ENCODE results near the gene LMAN1L.

LMAN1L gene

DNA sequence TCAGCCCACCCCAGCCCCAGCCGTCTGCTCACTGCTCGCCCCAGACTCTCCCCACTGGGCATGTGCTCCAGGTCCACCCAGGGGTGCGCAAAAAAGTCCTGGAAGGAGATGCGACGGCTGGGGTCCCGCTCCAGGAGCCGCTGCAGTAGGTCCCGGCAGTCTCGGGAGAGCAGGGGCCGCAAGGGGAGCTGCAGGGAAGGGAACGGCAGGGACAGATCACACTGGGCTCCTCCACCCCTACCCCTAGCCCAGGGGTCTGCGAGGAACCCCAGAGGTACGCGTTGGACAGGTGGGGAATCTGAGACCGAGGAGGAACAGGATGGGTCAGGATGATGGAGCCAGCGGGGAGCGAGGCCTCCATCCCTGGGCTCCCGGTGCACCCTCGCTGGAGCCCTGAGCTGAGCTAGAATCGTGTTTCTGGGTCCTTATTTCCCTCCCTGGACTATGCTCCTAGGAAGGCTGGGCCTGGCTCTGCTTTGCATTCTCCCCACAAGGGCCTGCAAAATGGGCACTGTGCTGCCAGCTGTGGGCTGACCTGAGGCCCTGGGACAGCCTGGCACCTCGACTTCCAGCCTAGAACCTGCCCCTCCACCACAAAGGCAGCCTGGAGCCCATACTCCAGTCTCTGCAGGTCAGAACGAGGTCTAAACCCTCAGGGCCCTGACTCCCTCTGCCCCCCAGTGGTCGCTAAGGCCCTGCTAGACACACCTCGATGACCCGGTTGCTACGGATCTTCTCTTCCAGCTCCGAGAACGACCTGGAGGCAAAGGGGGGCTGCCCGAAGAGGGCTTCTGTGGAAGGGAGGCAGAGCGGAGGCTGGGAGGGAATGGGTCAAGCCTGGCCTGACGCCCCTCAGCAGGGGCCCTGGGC lies 27.1 kb downstream of the LMAN1L start:
- no peak for DNase-seq

- DNase-seq: no peak
These were observed 28.5 kb downstream of the LMAN1L start for GRCh38 chr15:74840851-74841775.

DNA sequence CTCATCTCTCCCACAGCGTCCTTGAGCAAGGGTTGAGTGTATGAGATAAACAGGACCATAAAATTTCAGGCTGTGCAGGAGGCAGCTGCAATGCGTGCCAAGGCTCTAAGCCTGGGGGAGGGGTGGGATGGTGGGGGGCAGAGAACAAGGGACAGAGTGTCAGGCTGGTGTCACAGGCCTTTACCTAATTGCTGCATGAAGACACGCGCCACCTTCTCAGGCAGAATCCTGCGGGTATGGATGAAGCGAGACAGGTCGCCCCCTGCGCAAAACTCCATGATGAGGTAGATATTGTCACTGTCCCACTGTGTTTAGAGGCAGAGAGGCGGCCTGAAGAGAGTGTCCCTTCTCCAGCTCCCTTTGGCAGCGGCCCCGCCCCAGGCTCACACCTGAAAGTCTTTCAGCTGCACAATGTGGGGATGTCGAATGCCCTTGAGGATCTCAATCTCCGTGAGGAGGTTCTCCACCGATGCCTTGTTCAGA lies 29.3 kb downstream of the LMAN1L start:
- no peak for DNase-seq

- peak; percentile 93 for DNase-seq
These were observed 30.2 kb downstream of the LMAN1L start, which contains the start of gene ULK3 for GRCh38 chr15:74842581-74843444. Gene ULK3 (minus strand): TSS chr15:74843156. CDS start chr15:74843105, 51 bp downstream.

- DNase-seq: no peak
These were observed 30.8 kb downstream of the LMAN1L start for GRCh38 chr15:74843445-74843828.

DNA sequence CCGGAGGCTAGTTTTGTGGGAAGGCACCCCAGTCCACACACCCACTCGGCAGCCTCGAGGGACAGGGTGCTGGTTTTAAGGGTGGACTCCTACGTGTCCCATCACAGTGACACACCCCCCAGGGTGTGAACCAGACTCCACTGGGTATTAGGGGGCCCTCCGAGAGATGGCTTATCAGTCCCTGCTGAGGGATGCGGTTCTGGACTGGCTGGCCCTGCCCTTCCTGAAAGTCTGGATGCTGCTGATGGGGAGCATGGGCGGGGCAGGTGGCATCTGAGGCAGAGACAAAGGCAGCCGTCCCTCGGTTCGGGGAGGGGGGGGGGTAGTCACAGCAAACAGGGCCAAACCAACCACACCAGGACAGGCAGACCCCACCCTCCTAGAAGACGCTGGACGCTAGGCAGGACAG lies 31.3 kb downstream of the LMAN1L start:
- DNase-seq: no peak

GRCh38 chr15:74844319-74845207 lies 31.9 kb downstream of the LMAN1L start:
- DNase-seq: no peak

DNA sequence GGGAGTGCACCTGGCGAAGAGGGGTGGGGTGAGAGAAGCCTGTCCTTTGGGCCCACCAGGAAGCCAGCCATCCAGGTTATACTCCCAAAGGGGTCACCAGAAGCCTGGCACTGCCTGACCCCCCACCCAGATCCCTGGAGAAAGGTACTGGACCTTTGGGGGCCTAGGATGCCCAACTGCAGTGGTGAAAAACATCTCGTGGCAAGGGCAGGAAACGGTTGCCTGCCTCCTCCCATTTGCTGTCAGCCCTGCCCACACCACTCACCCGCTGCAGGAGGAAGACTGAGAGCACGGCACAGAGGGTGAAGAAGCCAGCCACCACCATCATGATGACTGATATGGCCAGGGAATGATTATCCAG lies 32.6 kb downstream of the LMAN1L start:
- peak; percentile 60 for DNase-seq

DNA sequence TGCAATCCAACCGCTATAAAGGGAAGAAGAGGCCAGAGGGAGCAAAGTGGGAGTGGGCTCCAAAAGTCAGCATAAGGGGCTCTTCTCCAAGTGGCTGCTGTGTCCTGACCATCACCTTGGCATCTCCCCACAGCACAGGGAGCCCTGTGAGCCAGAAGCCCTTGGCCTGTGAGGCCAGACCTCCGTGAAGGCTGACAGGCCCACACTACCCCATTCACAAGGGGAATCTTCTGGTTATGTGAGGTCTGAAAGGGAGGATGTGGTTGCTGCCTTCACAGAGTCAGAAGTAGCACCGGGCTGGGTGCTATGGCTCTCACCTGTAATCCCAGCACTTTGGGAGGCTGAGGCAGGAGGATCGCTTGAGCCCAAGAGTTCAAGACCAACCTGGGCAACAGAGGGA lies 32.9 kb downstream of the LMAN1L start:
- peak; percentile 41 for DNase-seq

DNA sequence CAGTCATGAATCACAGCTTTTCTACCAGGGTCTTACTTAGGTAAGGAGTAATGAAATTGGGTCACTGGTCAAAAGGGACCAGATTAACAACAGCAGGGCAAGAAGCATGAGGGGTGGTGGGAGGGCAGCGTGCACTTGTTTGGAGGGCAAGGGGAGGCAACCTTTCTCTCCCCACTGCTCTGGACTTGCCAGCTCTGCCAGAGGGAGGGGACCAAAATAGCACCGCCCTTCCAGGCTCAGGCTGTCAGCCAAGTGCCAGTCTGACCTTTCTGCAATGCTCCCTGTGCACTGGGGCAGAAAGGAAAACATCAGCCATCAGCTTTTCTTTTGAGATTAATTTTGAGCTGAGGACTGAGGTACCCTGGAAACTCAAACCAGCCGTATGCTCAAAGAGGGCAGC lies 34.8 kb downstream of the LMAN1L start:
- DNase-seq: no peak

DNA sequence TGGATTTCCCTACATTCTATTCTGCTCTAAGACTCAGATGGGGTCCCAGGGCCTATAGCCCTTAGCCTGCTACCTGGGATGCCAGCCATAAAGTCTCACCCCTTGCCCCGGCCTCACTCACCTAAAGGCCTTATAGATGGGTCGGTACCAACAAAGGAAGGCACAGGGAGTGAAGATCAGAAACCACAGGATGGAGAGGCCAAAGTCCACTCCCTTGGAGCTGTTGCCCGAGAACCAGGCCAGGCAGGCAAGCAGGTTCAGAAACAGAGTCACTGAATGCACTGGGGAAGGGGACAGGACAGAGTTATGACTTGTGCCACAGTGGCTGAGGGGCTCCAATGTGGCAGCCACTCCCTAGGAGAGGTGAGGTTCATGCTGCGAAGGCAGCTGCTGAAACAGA lies 37.8 kb downstream of the LMAN1L start:
- DNase-seq: no peak

GRCh38 chr15:74851960-74852359 lies 39.3 kb downstream of the LMAN1L start:
- no peak for DNase-seq

DNA sequence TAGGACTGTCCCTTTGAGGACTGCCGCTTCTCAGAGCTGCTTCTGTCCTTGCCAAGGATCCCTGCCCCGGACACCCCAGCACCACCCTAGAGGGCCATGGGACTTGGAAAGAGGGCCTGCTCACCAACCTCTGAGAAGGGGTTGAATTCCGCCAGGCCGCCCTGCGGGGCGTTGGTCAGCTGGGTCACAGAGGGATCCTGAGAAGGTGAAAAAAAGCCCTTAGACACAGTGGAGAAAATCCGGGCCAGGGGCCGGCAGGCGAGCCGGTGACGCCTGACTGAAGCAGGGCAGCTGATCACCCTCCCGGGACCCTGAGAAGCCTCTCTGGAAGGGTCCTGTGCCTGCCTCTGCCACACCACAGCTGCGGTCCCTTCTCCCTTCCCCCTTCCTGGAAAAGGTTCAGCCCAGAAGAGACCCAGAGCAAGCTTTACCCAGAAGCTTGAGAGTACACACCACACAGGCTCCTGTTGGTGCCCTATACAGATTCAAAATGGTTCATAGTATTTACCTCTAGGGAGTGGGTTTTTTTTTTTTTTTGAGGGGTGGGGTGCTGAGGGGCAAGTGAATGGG lies 41.9 kb downstream of the LMAN1L start:
- no peak for DNase-seq

DNA sequence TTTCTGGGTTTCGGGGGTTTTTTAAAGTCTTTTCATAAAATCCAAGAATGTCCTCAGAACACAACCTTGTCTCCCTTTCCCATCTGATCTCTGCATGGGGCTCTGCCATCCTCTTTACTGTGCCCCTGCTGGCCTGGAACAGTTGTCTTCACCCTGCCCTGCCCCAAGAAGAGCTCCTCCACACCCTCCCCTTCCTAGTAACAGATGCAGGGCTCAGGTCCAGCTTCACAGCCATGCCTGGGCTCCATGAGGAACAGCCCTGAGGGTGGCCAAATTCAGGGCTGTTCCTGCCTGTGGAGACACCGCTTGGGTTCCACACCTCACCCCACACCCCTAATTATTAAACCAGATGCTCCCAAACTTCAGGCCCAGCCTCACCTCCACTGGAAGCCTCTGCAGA lies 43.2 kb downstream of the LMAN1L start:
- DNase-seq: no peak

- no peak for DNase-seq
These were observed 43.9 kb downstream of the LMAN1L start for GRCh38 chr15:74856537-74856936.

DNA sequence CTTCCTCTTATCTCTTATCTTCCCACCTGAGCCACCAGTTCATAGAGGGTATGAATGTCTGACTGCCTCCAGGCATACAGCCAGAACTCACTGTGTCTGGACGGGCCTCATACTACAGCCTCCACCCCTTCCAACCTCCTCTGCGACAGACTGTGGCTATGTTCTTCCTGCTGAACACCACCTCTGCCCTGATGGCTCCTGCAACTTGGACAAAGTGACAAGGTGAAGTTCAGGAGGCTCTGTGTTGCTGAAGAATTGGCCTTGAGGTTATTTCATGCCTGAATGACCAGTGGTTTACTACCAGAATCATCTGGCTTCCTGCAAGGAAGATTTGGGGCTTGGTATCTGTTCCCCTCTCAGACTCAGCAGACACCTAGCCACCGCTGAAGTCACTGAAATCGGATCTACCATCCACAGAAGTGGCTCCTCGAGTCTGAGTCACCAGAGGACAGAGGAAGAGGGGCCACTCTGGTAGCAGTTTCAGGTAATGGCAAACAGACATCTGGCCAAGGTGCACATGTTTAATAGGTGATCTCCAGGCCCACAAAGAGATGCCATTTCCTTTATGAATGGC lies 44.5 kb downstream of the LMAN1L start:
- DNase-seq: no peak

DNA sequence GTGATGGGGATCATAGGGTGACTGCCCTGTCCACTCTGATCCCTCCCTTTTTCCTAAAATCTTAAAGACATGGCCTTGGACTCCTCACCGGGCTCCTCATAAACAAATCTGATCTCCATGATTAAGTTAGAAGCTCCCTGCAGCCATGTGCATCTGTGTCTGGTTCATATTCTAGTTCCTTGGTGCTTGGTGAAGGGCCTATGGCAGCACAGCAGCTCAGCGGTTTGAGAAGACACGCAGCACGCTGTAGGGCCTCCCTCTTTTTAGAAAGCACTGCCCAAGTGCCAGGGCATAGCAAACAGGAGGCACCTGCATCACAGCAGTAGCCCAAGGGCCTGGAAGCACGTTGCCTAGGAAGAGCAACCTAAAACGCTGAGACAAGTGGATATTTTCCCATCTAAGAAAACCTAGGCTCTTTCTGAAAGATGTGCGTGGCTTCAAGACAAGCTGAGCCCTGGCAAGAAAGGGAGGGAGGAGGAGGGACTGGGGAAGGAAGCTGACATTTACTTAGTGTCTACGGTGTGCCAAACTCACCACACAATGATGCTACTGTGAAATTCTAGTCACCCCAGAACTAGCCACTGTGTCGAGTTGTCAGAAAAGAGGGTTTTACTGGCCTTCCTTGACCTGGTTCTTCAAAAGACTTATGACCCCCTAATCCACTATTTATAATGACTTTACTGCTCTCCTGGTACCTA lies 45.2 kb downstream of the LMAN1L start:
- DNase-seq: no peak

GRCh38 chr15:74858369-74858740 lies 45.7 kb downstream of the LMAN1L start:
- DNase-seq: no peak

DNA sequence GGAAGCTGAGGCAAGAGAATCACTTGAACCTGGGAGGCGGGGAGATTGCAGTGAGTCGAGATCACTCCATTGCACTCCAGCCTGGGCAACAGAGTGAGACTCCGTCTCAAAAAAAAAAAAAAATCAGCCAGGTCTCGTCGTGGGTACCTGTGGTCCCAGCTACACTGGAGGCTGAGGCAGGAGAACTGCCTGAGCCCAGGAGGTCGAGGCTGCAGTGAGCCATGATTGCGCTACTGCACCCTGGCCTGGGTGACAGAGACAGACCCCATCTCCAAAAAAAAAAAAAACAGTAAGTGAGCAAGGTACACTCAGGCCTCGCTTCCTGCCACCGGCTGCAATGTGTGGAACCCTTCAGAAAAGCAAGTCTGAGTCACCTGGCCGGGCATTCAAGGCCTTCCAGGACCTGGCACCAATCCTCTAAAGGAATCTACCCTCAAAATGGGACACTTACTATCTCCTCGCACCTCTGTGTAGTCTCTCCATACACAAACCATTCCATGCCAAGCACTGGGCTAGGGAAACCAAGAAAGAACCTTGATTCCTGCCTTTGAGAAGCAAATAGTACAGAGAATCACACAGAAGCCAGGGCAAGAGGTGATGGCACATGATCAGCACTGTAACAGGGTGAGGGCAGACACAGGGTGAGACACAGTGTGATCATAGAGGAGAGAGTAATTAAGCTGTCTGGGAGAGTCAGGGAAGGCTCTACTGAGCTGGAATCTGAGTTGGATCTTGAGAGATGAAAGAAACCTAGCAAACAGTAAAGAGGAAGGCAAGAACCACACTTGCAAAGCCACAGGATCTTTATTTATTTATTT lies 50.8 kb downstream of the LMAN1L start:
- DNase-seq: no peak

Measured in CD4-positive, alpha-beta T cell treated with Interleukin-10 for 1 hour (primary cell).